HG03135 (cell line): ENCODE data around the gene CACNA1C.

Experiments used
- ATAC-seq: cut with Tn5 transposase; IDR thresholded peaks from one replicate; pipeline ENCODE4 v1.9.1; 2021; ENCODE audit warnings: mild to moderate bottlenecking, moderate library complexity; ENCODE audit not compliant: unreplicated experiment

CACNA1C gene

GRCh38 chr12:2192231-2192630, 139.4 kb downstream of the CACNA1C start:
- ATAC-seq: no peak

- ATAC-seq: no peak
These were observed 141.3 kb downstream of the CACNA1C start for GRCh38 chr12:2194060-2194459.

- ATAC-seq: no peak
These were observed 141.8 kb downstream of the CACNA1C start for GRCh38 chr12:2194571-2194970.

GRCh38 chr12:2195085-2195484, 142.3 kb downstream of the CACNA1C start:
- no peak for ATAC-seq

- no peak for ATAC-seq
These were observed 145.3 kb downstream of the CACNA1C start for GRCh38 chr12:2198005-2198501.

- ATAC-seq: no peak
These were observed 145.8 kb downstream of the CACNA1C start for GRCh38 chr12:2198542-2198941.

- no peak for ATAC-seq
These were observed 153.2 kb downstream of the CACNA1C start for GRCh38 chr12:2205996-2206395.

- no peak for ATAC-seq
These were observed 156.2 kb downstream of the CACNA1C start for GRCh38 chr12:2208837-2209635.

- no peak for ATAC-seq
These were observed 158.3 kb downstream of the CACNA1C start for GRCh38 chr12:2211119-2211518.

GRCh38 chr12:2212537-2212936, 159.8 kb downstream of the CACNA1C start:
- ATAC-seq: no peak

GRCh38 chr12:2212971-2213869, 160.4 kb downstream of the CACNA1C start:
- ATAC-seq: no peak

GRCh38 chr12:2214411-2214810, 161.6 kb downstream of the CACNA1C start:
- ATAC-seq: no peak

- ATAC-seq: no peak
These were observed 163.1 kb downstream of the CACNA1C start for GRCh38 chr12:2215709-2216560.

GRCh38 chr12:2218706-2219105, 165.9 kb downstream of the CACNA1C start:
- no peak for ATAC-seq

- ATAC-seq: no peak
These were observed 168.3 kb downstream of the CACNA1C start for GRCh38 chr12:2221030-2221621.

GRCh38 chr12:2222691-2223090, 169.9 kb downstream of the CACNA1C start:
- ATAC-seq: no peak

GRCh38 chr12:2224961-2225360, 172.2 kb downstream of the CACNA1C start:
- no peak for ATAC-seq

- no peak for ATAC-seq
These were observed 172.9 kb downstream of the CACNA1C start for GRCh38 chr12:2225696-2226095.

- no peak for ATAC-seq
These were observed 173.9 kb downstream of the CACNA1C start for GRCh38 chr12:2226641-2227040.

- no peak for ATAC-seq
These were observed 174.6 kb downstream of the CACNA1C start for GRCh38 chr12:2227360-2227759.
